NT2/D1 (cell line): ENCODE measurements around the gene GALR1.
A peak's percentile ranks its signal among the peaks of the same experiment; 100 is the strongest.

ENCODE experiments used
- DNase-seq: peaks from one replicate; pipeline ENCODE4 v3.0.0-alpha.2; 2011; ENCODE audit warnings: low read depth, low spot score
- H3K27me3 ChIP-seq: 2 replicates; pipeline ENCODE4 v1.6.0; 2011; ENCODE audit warnings: mild to moderate bottlenecking; ENCODE audit not compliant: insufficient read length, insufficient read depth
- H3K36me3 ChIP-seq: 2 replicates; pipeline ENCODE4 v1.6.1; 2011; ENCODE audit warnings: mild to moderate bottlenecking, low read length, mixed read lengths; ENCODE audit not compliant: insufficient read depth, insufficient read length
- H3K4me1 ChIP-seq: 2 replicates; pipeline ENCODE4 v1.5.1; 2011; ENCODE audit not compliant: insufficient read depth, insufficient read length
- H3K4me3 ChIP-seq: 2 replicates; pipeline ENCODE4 v1.5.1; 2011; ENCODE audit warnings: low read depth; ENCODE audit not compliant: insufficient read length
- H3K9ac ChIP-seq: 2 replicates; pipeline ENCODE4 v1.6.0; 2011; ENCODE audit warnings: low read depth; ENCODE audit not compliant: insufficient read length
- H3K9me3 ChIP-seq: 2 replicates; pipeline ENCODE4 v1.5.1; 2011; ENCODE audit warnings: mild to moderate bottlenecking, low read length; ENCODE audit not compliant: insufficient read depth
- SUZ12 ChIP-seq: IDR thresholded peaks from 2 replicates; pipeline ENCODE4 v1.6.1; 2011; ENCODE audit not compliant: insufficient read length, insufficient read depth; ENCODE audit errors: extremely low read depth
- YY1 ChIP-seq: IDR thresholded peaks from 2 replicates; pipeline ENCODE4 v1.6.1; 2011; ENCODE audit not compliant: insufficient read length, insufficient read depth
- ZNF274 ChIP-seq: IDR thresholded peaks from 2 replicates; pipeline ENCODE4 v1.6.1; 2011; ENCODE audit warnings: mild to moderate bottlenecking, low read depth, low read length

Gene GALR1

DNA sequence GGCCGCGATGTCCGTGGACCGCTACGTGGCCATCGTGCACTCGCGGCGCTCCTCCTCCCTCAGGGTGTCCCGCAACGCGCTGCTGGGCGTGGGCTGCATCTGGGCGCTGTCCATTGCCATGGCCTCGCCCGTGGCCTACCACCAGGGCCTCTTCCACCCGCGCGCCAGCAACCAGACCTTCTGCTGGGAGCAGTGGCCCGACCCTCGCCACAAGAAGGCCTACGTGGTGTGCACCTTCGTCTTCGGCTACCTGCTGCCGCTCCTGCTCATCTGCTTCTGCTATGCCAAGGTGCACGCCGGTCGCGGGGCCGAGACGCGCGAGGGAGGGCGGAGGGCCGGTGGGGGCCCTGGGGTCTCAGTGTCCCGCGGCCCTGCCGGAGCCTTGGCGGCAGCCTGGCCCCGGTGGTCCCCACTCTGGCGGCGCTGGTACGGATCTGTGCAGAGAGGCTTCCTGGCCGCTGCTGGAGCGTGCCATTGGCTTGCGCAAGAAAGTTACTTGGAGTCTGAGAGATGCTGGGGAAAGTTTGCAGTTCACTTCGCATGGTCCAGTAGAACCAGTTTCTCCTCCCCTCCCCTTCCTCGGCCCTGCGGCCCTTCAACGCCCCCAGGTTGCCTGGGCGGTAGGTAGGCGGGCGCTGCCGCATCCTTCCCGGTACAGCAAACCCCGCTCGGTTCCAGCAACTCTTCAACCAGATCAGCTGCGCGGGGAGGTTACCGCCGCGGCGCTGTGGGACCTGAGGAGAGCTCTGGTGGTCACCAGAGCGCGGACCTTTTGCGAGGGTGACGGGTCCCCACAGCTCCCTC is 1.5 kb downstream of the GALR1 start:
- H3K4me1 ChIP-seq, result peaks cover 7% of the 10 kb centered on the region
- peaks cover 84% of the 10 kb centered on the region for H3K27me3 ChIP-seq
- TF ChIP-seq YY1 (no peak), SUZ12 (no peak), ZNF274 (no peak)
- DNase-seq, result no peak
- H3K4me3 ChIP-seq, result peak overlapping the region; percentile 43
- H3K36me3 ChIP-seq, result no peaks in the 10 kb centered on the region
- peak overlapping the region; percentile 21 for H3K9ac ChIP-seq
- peaks cover 6% of the 10 kb centered on the region; the same call in 1 of the 2 replicates for H3K9me3 ChIP-seq

DNA sequence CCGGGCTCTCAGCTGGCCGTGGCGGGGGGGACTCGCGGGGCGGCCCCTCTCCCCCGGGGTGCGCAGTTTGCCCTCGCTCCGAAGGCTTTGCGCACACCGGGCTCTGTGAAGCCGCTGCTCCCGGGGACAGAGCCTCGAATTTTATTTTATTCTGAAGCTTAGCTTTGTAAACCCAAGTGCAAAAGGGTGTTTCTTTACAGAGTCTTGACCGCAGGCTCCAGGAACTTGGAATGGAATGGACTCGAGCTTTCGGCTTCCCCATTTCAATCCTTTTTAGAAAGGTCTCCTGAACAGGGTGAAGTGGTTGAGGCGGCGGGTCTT is 2.0 kb downstream of the GALR1 start:
- H3K9ac ChIP-seq, result peak overlapping the region; percentile 21
- peaks cover 7% of the 10 kb centered on the region for H3K4me1 ChIP-seq
- peaks cover 79% of the 10 kb centered on the region for H3K27me3 ChIP-seq
- TF ChIP-seq ZNF274 (no peak), YY1 (no peak), SUZ12 (peak; percentile 37)
- peak overlapping the region; percentile 43 for H3K4me3 ChIP-seq
- no peak for DNase-seq
- H3K36me3 ChIP-seq, result no peaks in the 10 kb centered on the region
- peaks cover 3% of the 10 kb centered on the region; the same call in 1 of the 2 replicates for H3K9me3 ChIP-seq

DNA sequence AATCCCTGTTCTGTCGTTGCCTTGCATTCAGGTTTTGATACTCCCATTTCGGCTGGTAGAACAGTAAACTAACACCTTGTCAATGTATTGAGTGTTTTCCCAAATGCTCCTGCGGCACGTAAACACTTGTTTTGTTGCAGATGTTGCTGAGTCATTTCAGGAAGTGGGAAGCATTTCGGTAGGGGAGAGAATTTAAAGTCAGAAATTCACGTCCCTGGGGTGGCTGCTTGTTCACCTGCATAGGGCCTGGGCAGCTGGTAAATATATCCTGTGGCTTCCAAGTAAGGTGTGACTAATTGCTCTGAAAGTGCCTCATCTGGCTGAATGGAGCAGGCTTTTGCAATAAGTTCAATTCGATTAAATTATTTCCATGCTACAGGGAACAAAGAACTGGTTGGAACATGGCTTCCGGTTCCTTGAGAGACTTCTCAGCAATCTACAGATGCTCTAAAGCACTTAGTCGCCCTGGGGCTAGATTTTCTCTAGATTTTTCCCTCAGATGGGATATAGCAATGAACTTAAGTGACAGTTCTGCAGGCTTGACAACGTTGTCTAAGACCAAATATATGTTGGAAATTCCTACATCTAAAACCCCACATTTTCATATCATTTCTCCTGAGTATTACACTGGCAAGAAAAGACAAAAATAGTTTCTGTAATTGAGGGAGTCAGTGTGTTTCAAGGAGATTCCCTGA is 5.2 kb downstream of the GALR1 start:
- Histone ChIP-seq H3K27me3 (peaks cover 47% of the 10 kb centered on the region), H3K36me3 (no peaks in the 10 kb centered on the region), H3K9me3 (no peaks in the 10 kb centered on the region; the same call in 1 of the 2 replicates), H3K4me3 (no peak overlapping the region), H3K4me1 (peaks cover 5% of the 10 kb centered on the region), H3K9ac (no peak overlapping the region)
- no peak for TF ChIP-seq SUZ12
- TF ChIP-seq ZNF274, result no peak
- no peak for TF ChIP-seq YY1
- DNase-seq, result no peak

DNA sequence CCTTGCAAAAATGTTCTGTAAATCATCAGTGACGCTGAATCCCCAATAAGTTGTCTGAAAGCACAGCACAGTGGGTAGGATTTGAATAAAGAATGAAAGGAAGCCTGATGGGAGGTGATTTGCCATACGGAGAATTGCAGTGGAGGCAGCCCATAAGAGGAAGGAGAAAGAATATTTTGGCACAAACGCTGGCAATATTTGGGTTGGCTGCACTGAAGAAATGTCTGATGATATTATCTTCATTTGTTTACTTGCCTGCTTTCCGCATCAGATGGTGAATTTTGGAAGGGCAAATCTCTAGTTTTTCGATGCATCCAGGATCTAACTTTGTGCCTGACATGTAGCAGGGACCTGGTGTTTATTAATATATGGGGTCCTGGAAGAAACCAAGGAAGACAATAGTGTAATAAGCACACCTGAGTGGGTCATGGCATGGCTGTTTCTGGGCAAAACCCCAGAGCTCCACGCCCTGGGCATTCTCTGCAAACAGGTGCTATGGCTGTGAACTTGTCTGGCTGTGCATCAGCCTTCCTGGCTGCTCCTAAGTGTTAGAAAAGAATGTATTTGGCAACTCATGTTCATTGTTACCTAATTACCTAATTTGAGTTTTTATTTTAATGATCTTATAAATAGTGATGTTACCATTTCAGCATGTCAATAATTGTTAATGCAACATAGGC is 5.9 kb downstream of the GALR1 start:
- H3K36me3 ChIP-seq, result no peaks in the 10 kb centered on the region
- no peak for DNase-seq
- no peak for TF ChIP-seq ZNF274
- no peak for TF ChIP-seq YY1
- no peak for TF ChIP-seq SUZ12
- no peak overlapping the region for H3K4me3 ChIP-seq
- peaks cover 40% of the 10 kb centered on the region for H3K27me3 ChIP-seq
- peaks cover 5% of the 10 kb centered on the region for H3K4me1 ChIP-seq
- H3K9ac ChIP-seq, result no peak overlapping the region
- no peaks in the 10 kb centered on the region; the same call in 1 of the 2 replicates for H3K9me3 ChIP-seq

DNA sequence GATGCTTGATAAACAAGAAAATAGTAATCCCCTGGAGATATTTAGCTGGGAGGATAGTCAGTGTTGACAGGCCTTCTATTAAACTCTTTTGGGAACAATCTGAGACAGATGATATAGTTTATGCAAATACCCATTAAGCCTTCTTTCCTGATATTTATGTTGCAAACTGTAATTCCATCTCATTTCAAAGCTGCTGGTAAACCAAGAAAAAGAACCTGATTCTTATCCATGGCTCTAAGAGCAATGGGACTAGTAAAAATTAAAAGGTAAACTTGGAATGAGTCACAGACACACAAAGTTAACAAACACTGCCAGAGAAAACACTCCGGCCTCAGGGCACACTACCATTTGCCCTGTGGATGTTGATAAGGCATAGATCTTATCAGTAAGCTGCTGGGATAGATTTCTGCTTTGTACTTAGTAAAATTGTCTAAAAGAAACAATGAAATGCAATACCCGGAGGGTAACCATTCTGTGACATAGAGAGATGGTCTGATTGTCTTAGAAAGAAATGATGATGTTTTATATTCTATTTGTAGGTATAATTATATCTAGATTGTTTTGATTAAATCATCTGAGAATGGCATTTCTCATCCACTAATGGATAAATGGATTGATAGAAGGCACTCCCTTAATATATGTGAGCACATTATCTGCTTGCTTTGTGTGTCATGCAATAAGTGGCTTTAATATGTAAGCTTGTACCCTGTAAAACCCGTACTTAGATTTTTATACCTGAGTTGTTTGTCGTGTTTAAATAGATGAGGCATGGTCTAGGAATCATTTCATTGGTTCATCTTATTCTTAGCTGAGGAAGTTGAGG is 13.2 kb downstream of the GALR1 start:
- Histone ChIP-seq H3K9me3 (no peaks in the 10 kb centered on the region; the same call in 1 of the 2 replicates), H3K4me3 (no peak overlapping the region), H3K27me3 (no peaks in the 10 kb centered on the region), H3K4me1 (no peaks in the 10 kb centered on the region), H3K36me3 (no peaks in the 10 kb centered on the region), H3K9ac (no peak overlapping the region)
- DNase-seq, result no peak
- TF ChIP-seq SUZ12 (no peak), ZNF274 (no peak), YY1 (no peak)

DNA sequence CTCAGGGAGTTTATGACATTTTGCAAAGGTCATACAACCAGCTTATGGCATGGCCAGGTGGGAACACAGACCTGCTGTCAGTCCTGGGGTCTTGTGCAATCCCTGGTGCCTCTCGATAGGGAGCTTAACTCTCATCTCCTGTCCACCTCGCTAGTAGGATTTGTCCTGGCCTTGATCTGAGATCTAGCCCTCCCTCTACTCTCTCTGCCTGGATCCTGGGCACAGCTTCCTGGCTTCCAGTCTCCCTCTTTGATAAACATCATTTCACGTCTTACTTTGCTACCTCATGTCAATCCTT is 13.8 kb downstream of the GALR1 start:
- H3K4me3 ChIP-seq, result no peak overlapping the region
- no peaks in the 10 kb centered on the region for H3K27me3 ChIP-seq
- H3K4me1 ChIP-seq, result no peaks in the 10 kb centered on the region
- H3K9me3 ChIP-seq, result no peaks in the 10 kb centered on the region; the same call in 1 of the 2 replicates
- no peak overlapping the region for H3K9ac ChIP-seq
- DNase-seq, result no peak
- TF ChIP-seq YY1, result no peak
- no peak for TF ChIP-seq ZNF274
- no peak for TF ChIP-seq SUZ12
- H3K36me3 ChIP-seq, result no peaks in the 10 kb centered on the region

DNA sequence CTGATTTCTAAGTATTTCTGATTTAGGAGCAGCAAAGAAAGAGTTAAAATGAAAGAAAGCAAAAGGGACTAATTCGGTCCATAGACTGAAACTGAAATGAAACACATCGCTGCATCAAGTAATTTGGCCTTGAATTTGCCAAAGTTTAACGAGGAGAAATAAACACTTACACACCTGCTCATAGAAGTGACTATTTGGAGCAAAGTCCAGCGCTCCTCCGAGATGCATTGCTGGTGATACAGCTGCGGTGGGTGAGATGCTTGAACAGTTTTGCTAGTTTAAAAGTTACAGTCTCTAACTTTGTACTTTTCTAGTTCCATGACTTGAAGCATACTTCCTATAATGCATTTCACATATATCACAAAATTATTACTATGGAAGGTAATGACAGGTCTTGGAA is 18.3 kb downstream of the GALR1 start:
- H3K27me3 ChIP-seq, result no peaks in the 10 kb centered on the region
- TF ChIP-seq YY1 (no peak), ZNF274 (no peak)
- DNase-seq, result no peak
- H3K4me3 ChIP-seq, result no peak overlapping the region
- no peaks in the 10 kb centered on the region for H3K9me3 ChIP-seq
- no peaks in the 10 kb centered on the region for H3K36me3 ChIP-seq
- no peak overlapping the region for H3K9ac ChIP-seq
- peaks cover 3% of the 10 kb centered on the region for H3K4me1 ChIP-seq
